Sigmoid colon (tissue), 7 donors: ENCODE measurements around the gene NDFIP1. TPM values are rescaled to one million over a fixed set of nuclear protein-coding genes. Genes with fewer than 3 reads are reported as not detected.

Source experiments
- DNase-seq: peaks from one replicate; pipeline ENCODE4 v3.0.0-alpha.2; 2019
- H3K27ac ChIP-seq, 4 donors: fragments of 200-600 bp; sonication (generic); one replicate each; pipeline ENCODE4 v1.5.1; 2016 to 2019; ENCODE audit warnings: mild to moderate bottlenecking in 1 of 4
- H3K27me3 ChIP-seq, 3 donors: fragments of 200-600 bp; sonication (generic); one replicate each; pipeline ENCODE4 v1.5.1; 2019; ENCODE audit warnings: mild to moderate bottlenecking in 1 of 3
- H3K36me3 ChIP-seq, 4 donors: fragments of 200-600 bp; sonication (generic); one replicate each; pipeline ENCODE4 v1.5.1; 2016 to 2019
- H3K4me1 ChIP-seq, 4 donors: fragments of 200-600 bp; sonication (generic); one replicate each; pipeline ENCODE4 v1.5.1; 2017 to 2019
- H3K4me3 ChIP-seq, 4 donors: fragments of 200-600 bp; sonication (generic); one replicate each; pipeline ENCODE4 v1.5.1; 2017 to 2019; ENCODE audit warnings: mild to moderate bottlenecking in 2 of 4, moderate library complexity in 1 of 4
- H3K9me3 ChIP-seq, 4 donors: fragments of 200-600 bp in 3 of 4; sonication (generic) in 3 of 4; one replicate each; pipeline versions ENCODE4 v1.5.1 to v1.6.1; 2013 to 2019
- CTCF ChIP-seq, 4 experiments: fragments of 450-650 bp in 3 of 4; fragments of 200-600 bp in 1 of 4; IDR thresholded peaks; one replicate each; pipeline ENCODE4 v1.5.1; 2016 to 2019; ENCODE audit warnings: antibody characterized with exemption in 4 of 4, mild to moderate bottlenecking in 3 of 4, moderate library complexity in 2 of 4
- EP300 ChIP-seq, 4 donors: sonication (generic); formaldehyde crosslinking; IDR thresholded peaks; one replicate each; pipeline ENCODE4 v1.6.1; 2017; ENCODE audit warnings: antibody characterized with exemption in 4 of 4
- POLR2A ChIP-seq, 2 donors: fragments of 450-650 bp; IDR thresholded peaks; one replicate each; pipeline ENCODE4 v1.6.1; 2016; ENCODE audit warnings: antibody characterized with exemption in 2 of 2, mild to moderate bottlenecking in 2 of 2, moderate library complexity in 2 of 2
- POLR2AphosphoS5 ChIP-seq, 4 donors: sonication (generic); formaldehyde crosslinking; IDR thresholded peaks; one replicate each; pipeline ENCODE4 v1.6.1; 2017; ENCODE audit warnings: antibody characterized with exemption in 4 of 4
- WGBS, 2 donors: extraction: QIAGEN DNeasy Blood & Tissue Kit; methylation state at CpG; one replicate each; pipeline ENCODE4 v1.1.7; 2013; 5-methylcytosine and 5-hydroxymethylcytosine counted together
- intact Hi-C: fragments of 100-400 bp; cut with DNase I; formaldehyde crosslinking; loops from one replicate; pipeline ENCODE4 v1.15.1; 2023
- polyA plus RNA-seq, 3 donors: library from polyadenylated mRNA; stranded (reverse); fragments of 200-250 nt; gene quantifications; one replicate each; pipeline ENCODE4 v1.2.3, GENCODE V29; 2013
- total RNA-seq, 4 donors: library from RNA; depleted of rRNA; stranded (reverse); fragments of >200 nt; gene quantifications; one replicate each; pipeline ENCODE4 v1.1.0, GENCODE V29; 2016
- donor health status: healthy with polysubstance abuse.
- donor health status: Bipolar disorder and iron deficiency.
- donor health status: healthy.

NDFIP1 gene
- total and polyA plus RNA-seq, 7 donors: 20.3 to 88.5 (median 47.8) TPM

GRCh38 chr5:142114687-142115086 is 6.1 kb downstream of the NDFIP1 start:
- DNase-seq: no peak
- WGBS, 2 donors: 97 to 100% methylated on average over 1 of the region's 1 CpG
- no peaks in the 10 kb centered on the region for H3K27me3 ChIP-seq
- H3K27ac ChIP-seq: no peak overlapping the region
- H3K9me3 ChIP-seq: no peaks in the 10 kb centered on the region
- no peaks in the 10 kb centered on the region for H3K36me3 ChIP-seq
- no peak overlapping the region for H3K4me3 ChIP-seq
- TF ChIP-seq CTCF (IDR thresholded peaks at IDR 0.05) (no peak), EP300 (IDR thresholded peaks at IDR 0.05) (no peak), POLR2A (IDR thresholded peaks at IDR 0.05) (no peak), POLR2AphosphoS5 (IDR thresholded peaks at IDR 0.05) (no peak)
- intact Hi-C loops: no loop called here
- peaks cover 0 to 70% (median 46%) of the 10 kb centered on the region in 4 donors for H3K4me1 ChIP-seq

- TF ChIP-seq POLR2A (IDR thresholded peaks at IDR 0.05) (no peak), EP300 (IDR thresholded peaks at IDR 0.05) (no peak), CTCF (IDR thresholded peaks at IDR 0.05) (no peak), POLR2AphosphoS5 (IDR thresholded peaks at IDR 0.05) (no peak)
- Histone ChIP-seq H3K9me3 (no peaks in the 10 kb centered on the region), H3K4me3 (no peak overlapping the region), H3K27me3 (no peaks in the 10 kb centered on the region), H3K4me1 (peaks cover 0 to 68% (median 39%) of the 10 kb centered on the region in 4 donors), H3K27ac (no peak overlapping the region), H3K36me3 (peaks cover 0 to 6% (median 0%) of the 10 kb centered on the region in 4 donors)
- no peak for DNase-seq
- intact Hi-C loops: no loop called here
- WGBS, 2 donors: 98 to 100% methylated on average over 4 of the region's 4 CpGs
Measured at GRCh38 chr5:142115937-142116614, 7.5 kb downstream of the NDFIP1 start.

- Histone ChIP-seq H3K36me3 (peaks cover 0 to 6% (median 0%) of the 10 kb centered on the region in 4 donors), H3K27me3 (no peaks in the 10 kb centered on the region), H3K4me3 (no peak overlapping the region), H3K9me3 (no peaks in the 10 kb centered on the region), H3K27ac (peak overlapping the region in 1 of 4 donors; percentile 8), H3K4me1 (peaks cover 0 to 58% (median 35%) of the 10 kb centered on the region in 4 donors)
- 73 to 87% methylated on average over 5 of the region's 5 CpGs for WGBS, 2 donors
- intact Hi-C loops: no loop called here
- no peak for DNase-seq
- TF ChIP-seq POLR2AphosphoS5 (IDR thresholded peaks at IDR 0.05) (no peak), POLR2A (IDR thresholded peaks at IDR 0.05) (no peak), EP300 (IDR thresholded peaks at IDR 0.05) (no peak), CTCF (IDR thresholded peaks at IDR 0.05) (no peak)
Measured at GRCh38 chr5:142117579-142118151, 9.1 kb downstream of the NDFIP1 start.

GRCh38 chr5:142118155-142118686 is 9.6 kb downstream of the NDFIP1 start:
- peaks cover 0 to 6% (median 0%) of the 10 kb centered on the region in 4 donors for H3K36me3 ChIP-seq
- no peaks in the 10 kb centered on the region for H3K27me3 ChIP-seq
- peaks cover 0 to 58% (median 35%) of the 10 kb centered on the region in 4 donors for H3K4me1 ChIP-seq
- H3K9me3 ChIP-seq: no peaks in the 10 kb centered on the region
- intact Hi-C loops: no loop called here
- H3K27ac ChIP-seq: peak overlapping the region in 1 of 4 donors; percentile 8
- DNase-seq: no peak
- 72 to 80% methylated on average over 3 of the region's 3 CpGs for WGBS, 2 donors
- H3K4me3 ChIP-seq: no peak overlapping the region
- no peak for TF ChIP-seq CTCF (IDR thresholded peaks at IDR 0.05)
- TF ChIP-seq POLR2A (IDR thresholded peaks at IDR 0.05): no peak
- no peak for TF ChIP-seq POLR2AphosphoS5 (IDR thresholded peaks at IDR 0.05)
